GM12878 (cell line): ENCODE measurements around the gene MARVELD2. TPM values are rescaled to one million over a fixed set of nuclear protein-coding genes. Genes with fewer than 3 reads are reported as not detected.

Experiments
- ATAC-seq: fragments of 200-7000 bp; cut with Tn5 transposase; 3 replicates; pipeline ENCODE4 v1.9.1; 2020; ENCODE audit warnings: mild to moderate bottlenecking, moderate library complexity
- BruUV-seq: library from RNA; stranded (reverse); fragments of 400-500 nt; replicated peaks from 2 replicates; lab custom pipeline; 2021; lab: Mats Ljungman, UMichigan
- CTCF ChIA-PET: fragments of 300-600 bp; sonication (Branson Sonifier 250); formaldehyde crosslinking; extraction: SDS; loops from one replicate; lab custom pipeline; 2021; ENCODE audit warnings: inconsistent platforms; lab: Yijun Ruan, JAX
- POLR2A ChIA-PET: fragments of 350-600 bp; formaldehyde crosslinking; extraction: SDS; loops from one replicate; lab custom pipeline; 2021; ENCODE audit warnings: inconsistent platforms; lab: Charles Lee
- RAD21 ChIA-PET: fragments of 300-600 bp; sonication (Branson Sonifier 250); formaldehyde crosslinking; loops from one replicate; lab custom pipeline; 2023; ENCODE audit warnings: antibody characterized with exemption; ENCODE audit not compliant: unreplicated experiment; lab: Charles Lee
- SMC1A ChIA-PET: fragments of 300-600 bp; sonication (Branson Sonifier 250); formaldehyde crosslinking; loops from one replicate; lab custom pipeline; 2023; ENCODE audit not compliant: unreplicated experiment, uncharacterized antibody; lab: Charles Lee
- DNase-seq: peaks from one replicate; pipeline ENCODE4 v3.0.0-alpha.2; 2011; ENCODE audit warnings: low read depth, low spot score
- FAIRE-seq: peaks from 3 replicates; lab custom pipeline; 2011; peaks lifted over from hg19 to GRCh38; lab: Jason Lieb, UNC
- H2AFZ ChIP-seq: 2 replicates; pipeline ENCODE4 v1.6.0; 2011; ENCODE audit warnings: low read depth, low read length, control low read depth; ENCODE audit not compliant: control insufficient read depth
- H3K27ac ChIP-seq: 2 replicates; pipeline ENCODE4 v1.5.1; 2011; ENCODE audit warnings: control low read depth; ENCODE audit not compliant: control insufficient read depth, insufficient read depth
- H3K27me3 ChIP-seq, 2 experiments: replicated peaks in 1 of 2; 2 replicates each; pipeline versions ENCODE4 v1.6.0 to v1.6.1; 2011; ENCODE audit warnings: low read length in 1 of 2; ENCODE audit not compliant: control insufficient read depth in 2 of 2, insufficient read depth in 2 of 2
- H3K36me3 ChIP-seq, 2 experiments: 2 replicates each; pipeline ENCODE4 v1.5.1; 2011; ENCODE audit warnings: low read length in 1 of 2; ENCODE audit not compliant: control insufficient read depth in 2 of 2, insufficient read depth in 2 of 2
- H3K4me1 ChIP-seq: 2 replicates; pipeline ENCODE4 v1.6.1; 2011; ENCODE audit warnings: mild to moderate bottlenecking, low read length, moderate library complexity, mixed read lengths; ENCODE audit not compliant: control insufficient read depth, insufficient read depth
- H3K4me2 ChIP-seq: 2 replicates; pipeline ENCODE4 v1.6.0; 2011; ENCODE audit warnings: control low read depth; ENCODE audit not compliant: control insufficient read depth, insufficient read depth
- H3K4me3 ChIP-seq: fragments of 200-600 bp; sonication (generic); 2 replicates; pipeline ENCODE4 v1.5.1; 2016
- H3K79me2 ChIP-seq: 2 replicates; pipeline ENCODE4 v1.6.0; 2011; ENCODE audit warnings: low read length; ENCODE audit not compliant: control insufficient read depth, insufficient read depth
- H3K9ac ChIP-seq: 2 replicates; pipeline ENCODE4 v1.8.0; 2011; ENCODE audit warnings: low read length, control low read depth, mixed read lengths; ENCODE audit not compliant: control insufficient read depth, insufficient read depth
- H3K9me3 ChIP-seq: replicated peaks from 3 replicates; pipeline ENCODE4 v1.5.1; 2011; ENCODE audit warnings: mild to moderate bottlenecking, low read length; ENCODE audit not compliant: control insufficient read depth, insufficient read depth
- H4K20me1 ChIP-seq: 2 replicates; pipeline ENCODE4 v1.6.0; 2011; ENCODE audit not compliant: control insufficient read depth, insufficient read depth
- E2F8 ChIP-seq: fragments of 450-650 bp; IDR thresholded peaks from 2 replicates; pipeline ENCODE4 v1.6.1; 2018; ENCODE audit warnings: mild to moderate bottlenecking, low read depth, moderate library complexity; ENCODE audit not compliant: partially characterized antibody
- EZH2 ChIP-seq: IDR thresholded peaks from 2 replicates; pipeline ENCODE4 v1.6.1; 2012; ENCODE audit warnings: low read depth, mild to moderate bottlenecking, control low read depth, inconsistent platforms, low read length, borderline replicate concordance; ENCODE audit not compliant: control insufficient read depth
- MEF2B ChIP-seq: fragments of 450-650 bp; IDR thresholded peaks from 2 replicates; pipeline ENCODE4 v1.6.1; 2018; ENCODE audit warnings: mild to moderate bottlenecking, moderate library complexity; ENCODE audit not compliant: partially characterized antibody, poor library complexity, severe bottlenecking
- NFIC ChIP-seq: IDR thresholded peaks from 2 replicates; pipeline ENCODE4 v1.6.1; 2012; ENCODE audit warnings: low read depth, mild to moderate bottlenecking, inconsistent platforms, low read length, moderate library complexity
- PBX3 ChIP-seq: IDR thresholded peaks from 2 replicates; pipeline ENCODE4 v1.6.1; 2011; ENCODE audit warnings: mild to moderate bottlenecking, low read depth, low read length, moderate library complexity; ENCODE audit not compliant: insufficient replicate concordance
- RAD21 ChIP-seq: IDR thresholded peaks from 2 replicates; pipeline ENCODE4 v1.6.1; 2011; ENCODE audit warnings: mild to moderate bottlenecking, low read depth, low read length, moderate library complexity; ENCODE audit not compliant: insufficient read depth
- SPI1 ChIP-seq: IDR thresholded peaks from 2 replicates; pipeline ENCODE4 v1.6.1; 2011; ENCODE audit warnings: low read depth, mild to moderate bottlenecking, low read length, moderate library complexity, borderline replicate concordance; ENCODE audit not compliant: insufficient read depth
- SUZ12 ChIP-seq: fragments of 200-600 bp; sonication (generic); IDR thresholded peaks from one replicate; pipeline ENCODE4 v1.6.1; 2018; ENCODE audit warnings: antibody characterized with exemption, mild to moderate bottlenecking; ENCODE audit not compliant: unreplicated experiment
- TARDBP ChIP-seq: IDR thresholded peaks from 2 replicates; pipeline ENCODE4 v1.6.1; 2016; ENCODE audit warnings: borderline replicate concordance
- ZZZ3 ChIP-seq: IDR thresholded peaks from 2 replicates; pipeline ENCODE4 v1.6.1; 2011; ENCODE audit warnings: low read depth; ENCODE audit not compliant: control insufficient read depth, insufficient read length
- WGBS: methylation state at CpG from one replicate; pipeline ENCODE4 v1.1.6; 2016; ENCODE audit warnings: low lambda C conversion rate; ENCODE audit not compliant: insufficient replicate concordance, insufficient coverage; ENCODE audit errors: missing lambda C conversion rate; 5-methylcytosine and 5-hydroxymethylcytosine counted together
- in situ Hi-C: fragments of 300-500 bp; cut with MboI; formaldehyde crosslinking; loops from 9 replicates; pipeline ENCODE4 v1.14.3; 2018; ENCODE audit warnings: mixed read lengths
- intact Hi-C: fragments of 100-400 bp; cut with micrococcal nuclease; formaldehyde crosslinking; loops from one replicate; pipeline ENCODE4 v1.14.2; 2022; ENCODE audit not compliant: unreplicated experiment
- polyA plus RNA-seq, 11 experiments: library from polyadenylated mRNA; depleted of rRNA in 4 of 11; unstranded in 6 of 11; stranded (reverse) in 5 of 11; fragments of >200 nt; fragmentation: Nextera tagmentation in 4 of 11; fragmentation: Illumina TruSeq in 1 of 11; extraction: Ambion mirVana in 4 of 11; extraction: Trizol in 1 of 11; gene quantifications; 1 replicate in 1 of 11; 2 replicates in 10 of 11; pipeline versions ENCODE4 v1.2.1 to v1.2.3, GENCODE V29; 2011 to 2016; ENCODE audit warnings: inconsistent platforms in 2 of 11, missing spikeins in 2 of 11, low read depth in 1 of 11
- total RNA-seq, 4 experiments: library from RNA; depleted of rRNA in 3 of 4; stranded (reverse); fragments of >200 nt in 3 of 4; fragmentation: Illumina TruSeq in 1 of 4; extraction: Trizol in 1 of 4; gene quantifications; 2 replicates each; pipeline versions ENCODE4 v1.2.1 to v1.2.3, GENCODE V29; 2013 to 2021

Gene MARVELD2
- total and polyA plus RNA-seq, 10 of the 15 experiments (the other 5 are each of a cell fraction or from before 2014, with no cell fraction given): 0.37 to 6.2 (median 3.8) TPM

GRCh38 chr5:69415584-69415958 lies 655 bp downstream of the MARVELD2 start:
- ChIA-PET SMC1A (no interaction called here), RAD21 (no interaction called here), CTCF (no interaction called here), POLR2A (no interaction called here)
- H3K27ac ChIP-seq: peak overlapping the region; percentile 16
- TF ChIP-seq PBX3: no peak
- TF ChIP-seq SUZ12: no peak
- no peak for TF ChIP-seq ZZZ3
- no peak for TF ChIP-seq NFIC
- no peak for TF ChIP-seq TARDBP
- peak overlapping the region; percentile 71 for H2AFZ ChIP-seq
- intact Hi-C loops (loop anchor here (5.0 kb wide), 1 partner anchor 77 kb away; the partner anchor contains the start of gene OCLN), in situ Hi-C loops (no loop called here)
- BruUV-seq: no TSS peak
- no peaks in the 10 kb centered on the region for H4K20me1 ChIP-seq
- FAIRE-seq: no peak
- H3K9ac ChIP-seq: peak overlapping the region; percentile 58; the same call in 1 of the 2 replicates
- H3K4me2 ChIP-seq: peak overlapping the region; percentile 70
- 0 out of 2 replicates have a peak, but pooled peaks cover 2% of the 10 kb centered on the region for H3K4me1 ChIP-seq
- DNase-seq: no peak
- no peaks in the 10 kb centered on the region for H3K9me3 ChIP-seq
- WGBS: 89% methylated on average over 18 of the region's 18 CpGs
- peaks cover 0 to 8% of the 10 kb centered on the region in 2 experiments; a peak in 2 of 4 replicates for H3K36me3 ChIP-seq
- no peaks in the 10 kb centered on the region for H3K27me3 ChIP-seq
- H3K79me2 ChIP-seq: no peaks in the 10 kb centered on the region
- H3K4me3 ChIP-seq: peak overlapping the region; percentile 75
- ATAC-seq: no peak

GRCh38 chr5:69416180-69416579 lies 1.3 kb downstream of the MARVELD2 start:
- RAD21 ChIA-PET: no interaction called here
- Histone ChIP-seq H3K36me3 (peaks cover 0 to 7% of the 10 kb centered on the region in 2 experiments; a peak in 2 of 4 replicates), H2AFZ (no peak overlapping the region), H3K79me2 (no peaks in the 10 kb centered on the region), H3K9me3 (no peaks in the 10 kb centered on the region)
- no peak for ATAC-seq
- DNase-seq: no peak
- TF ChIP-seq EZH2 (no peak), E2F8 (no peak), RAD21 (no peak), SPI1 (no peak), MEF2B (no peak)
- TF ChIP-seq, all 136 proteins: peak for 0
- intact Hi-C loops: loop anchor here (5.0 kb wide), 1 partner anchor 76 kb away; the partner anchor contains the start of gene OCLN
- SMC1A ChIA-PET: no interaction called here
- 0 out of 2 replicates have a peak, but pooled peaks cover 2% of the 10 kb centered on the region for H3K4me1 ChIP-seq
- in situ Hi-C loops: no loop called here
- CTCF ChIA-PET: no interaction called here
- no peaks in the 10 kb centered on the region for H3K27me3 ChIP-seq
- whole genome bisulfite sequencing: 98% methylated on average over 6 of the region's 6 CpGs
- FAIRE-seq: no peak
- peak overlapping the region; percentile 70; the same call in 1 of the 2 replicates for H3K4me2 ChIP-seq
- no peak overlapping the region for H3K27ac ChIP-seq
- peak overlapping the region; percentile 75; the same call in 1 of the 2 replicates for H3K4me3 ChIP-seq
- H3K9ac ChIP-seq: no peak overlapping the region
- BruUV-seq: no TSS peak
- POLR2A ChIA-PET: no interaction called here
- no peaks in the 10 kb centered on the region for H4K20me1 ChIP-seq
